Endothelial cell of umbilical vein (primary cell): ENCODE data around the gene FAM204A. TPM values are rescaled to one million over a fixed set of nuclear protein-coding genes. Genes with fewer than 3 reads are reported as not detected.

Source experiments
- BruUV-seq: library from RNA; stranded (reverse); fragments of 400-500 nt; replicated peaks from 2 replicates; lab custom pipeline; 2021; lab: Mats Ljungman, UMichigan
- CTCF ChIA-PET: fragments of 300-600, 350-600 bp; sonication (Branson Sonifier 250); formaldehyde crosslinking; loops from one replicate; lab custom pipeline; 2021; ENCODE audit warnings: antibody characterized with exemption, inconsistent platforms; lab: Charles Lee
- POLR2A ChIA-PET: fragments of 300-600, 350-600 bp; sonication (Branson Sonifier 250); formaldehyde crosslinking; loops from one replicate; lab custom pipeline; 2021; ENCODE audit warnings: antibody characterized with exemption, inconsistent platforms; lab: Charles Lee
- DNase-seq: peaks from one replicate; pipeline ENCODE4 v3.0.0-alpha.2; 2011; ENCODE audit warnings: low read depth, low spot score
- FAIRE-seq: peaks from 2 replicates; lab custom pipeline; 2011; peaks lifted over from hg19 to GRCh38; lab: Jason Lieb, UNC
- H2AFZ ChIP-seq: 2 replicates; pipeline ENCODE4 v1.6.0; 2012; ENCODE audit warnings: low read depth, low read length, control low read depth, inconsistent platforms
- H3K27ac ChIP-seq: 2 replicates; pipeline ENCODE4 v1.5.1; 2011; ENCODE audit warnings: low read depth, mild to moderate bottlenecking, control low read depth, low read length, moderate library complexity; ENCODE audit not compliant: insufficient read depth
- H3K27me3 ChIP-seq, 2 experiments: 2 replicates each; pipeline versions ENCODE4 v1.6.0 to v1.6.1; 2011; ENCODE audit warnings: low read length in 2 of 2, mixed read lengths in 1 of 2; ENCODE audit not compliant: control insufficient read depth in 2 of 2, insufficient read depth in 2 of 2
- H3K36me3 ChIP-seq, 2 experiments: 2 replicates in 1 of 2; 3 replicates in 1 of 2; pipeline ENCODE4 v1.5.1; 2011; ENCODE audit warnings: low read length in 2 of 2, mild to moderate bottlenecking in 1 of 2, moderate library complexity in 1 of 2; ENCODE audit not compliant: control insufficient read depth in 2 of 2, insufficient read depth in 2 of 2; ENCODE audit errors: extremely low read depth in 1 of 2
- H3K4me1 ChIP-seq: 3 replicates; pipeline ENCODE4 v1.5.1; 2011; ENCODE audit warnings: mild to moderate bottlenecking, low read length; ENCODE audit not compliant: control insufficient read depth, insufficient read depth; ENCODE audit errors: extremely low read depth
- H3K4me2 ChIP-seq: 2 replicates; pipeline ENCODE4 v1.6.1; 2011; ENCODE audit warnings: low read length, control low read depth, mixed read lengths; ENCODE audit not compliant: insufficient read depth
- H3K4me3 ChIP-seq, 3 experiments: fragments of 200-600 bp in 1 of 3; sonication (generic), shearing (Covaris generic) in 1 of 3; replicated peaks in 1 of 3; 2 replicates each; pipeline ENCODE4 v1.5.1; 2011 to 2016; ENCODE audit warnings: control low read depth in 3 of 3, low read length in 3 of 3, mild to moderate bottlenecking in 2 of 3, inconsistent platforms in 1 of 3, low read depth in 1 of 3, moderate library complexity in 1 of 3; ENCODE audit not compliant: insufficient read depth in 1 of 3
- H3K79me2 ChIP-seq: 2 replicates; pipeline ENCODE4 v1.6.0; 2012; ENCODE audit warnings: low read length, inconsistent platforms; ENCODE audit not compliant: control insufficient read depth, insufficient read depth
- H3K9ac ChIP-seq: replicated peaks from 2 replicates; pipeline ENCODE3; 2011; ENCODE audit warnings: low read length, control low read depth; ENCODE audit not compliant: insufficient read depth; ENCODE audit errors: extremely low read depth
- H3K9me1 ChIP-seq: replicated peaks from 3 replicates; pipeline ENCODE4 v1.6.0; 2011; ENCODE audit warnings: mild to moderate bottlenecking, low read length; ENCODE audit not compliant: control insufficient read depth, insufficient read depth; ENCODE audit errors: extremely low read depth
- H3K9me3 ChIP-seq: replicated peaks from 2 replicates; pipeline ENCODE4 v1.5.1; 2012; ENCODE audit warnings: low read length, inconsistent platforms; ENCODE audit not compliant: control insufficient read depth, insufficient read depth
- H4K20me1 ChIP-seq: replicated peaks from 2 replicates; pipeline ENCODE3; 2011; ENCODE audit warnings: mild to moderate bottlenecking, low read length; ENCODE audit not compliant: control insufficient read depth, insufficient read depth; ENCODE audit errors: extremely low read depth
- EZH2 ChIP-seq: IDR thresholded peaks from 2 replicates; pipeline ENCODE4 v1.6.1; 2012; ENCODE audit warnings: borderline replicate concordance, low read depth, mild to moderate bottlenecking, moderate library complexity, low read length, inconsistent platforms; ENCODE audit not compliant: severe bottlenecking
- FOS ChIP-seq: IDR thresholded peaks from 2 replicates; pipeline ENCODE4 v1.6.1; 2011; ENCODE audit warnings: mild to moderate bottlenecking, low read length, moderate library complexity, borderline replicate concordance; ENCODE audit not compliant: insufficient read depth
- GATA2 ChIP-seq: IDR thresholded peaks from 2 replicates; pipeline ENCODE4 v1.7.0; 2011; ENCODE audit warnings: low read depth, mild to moderate bottlenecking, moderate library complexity, mixed read lengths, low read length; ENCODE audit not compliant: insufficient read length, insufficient read depth
- JUN ChIP-seq: IDR thresholded peaks from 2 replicates; pipeline ENCODE4 v1.6.1; 2011; ENCODE audit warnings: borderline replicate concordance, low read depth; ENCODE audit not compliant: insufficient read length, insufficient read depth
- MYC ChIP-seq: IDR thresholded peaks from one replicate; pipeline ENCODE4 v1.6.1; 2011; ENCODE audit warnings: mild to moderate bottlenecking, low read depth, low read length
- POLR2A ChIP-seq: IDR thresholded peaks from 2 replicates; pipeline ENCODE4 v1.6.1; 2012; ENCODE audit warnings: low read depth, mild to moderate bottlenecking, control low read depth, low read length
- POLR2AphosphoS5 ChIP-seq: IDR thresholded peaks from 2 replicates; pipeline ENCODE4 v1.6.1; 2012; ENCODE audit warnings: low read depth, mild to moderate bottlenecking, control low read depth, low read length, moderate library complexity; ENCODE audit not compliant: insufficient read depth
- dilution Hi-C: fragments of 300-500 bp; cut with MboI; formaldehyde crosslinking; loops from one replicate; pipeline ENCODE4 v1.15.0; 2019; ENCODE audit warnings: low sequenced_read_pairs; ENCODE audit not compliant: extremely low pct_ligation_motif_present
- intact Hi-C: fragments of 100-400 bp; cut with micrococcal nuclease; formaldehyde crosslinking; loops from one replicate; pipeline ENCODE4 v1.10.0; 2022
- polyA plus RNA-seq, 4 experiments: library from polyadenylated mRNA; depleted of rRNA in 3 of 4; stranded (reverse) in 3 of 4; unstranded in 1 of 4; fragments of >200 nt; gene quantifications; 2 replicates each; pipeline versions ENCODE4 v1.2.1 to v1.2.3, GENCODE V29; 2011 to 2012; ENCODE audit warnings: missing spikeins in 1 of 4
- total RNA-seq: library from RNA; stranded (reverse); gene quantifications from 2 replicates; pipeline ENCODE4 v1.2.3, GENCODE V29; 2021
- TF ChIP-seq, protein P1 (sequence below), 2 donors: IDR thresholded peaks; 1 replicate in 1 of 2; 2 replicates in 1 of 2; pipeline ENCODE4 v1.5.1; 2011; ENCODE audit warnings: low read length in 2 of 2, mild to moderate bottlenecking in 2 of 2, moderate library complexity in 2 of 2, control low read depth in 1 of 2, inconsistent platforms in 1 of 2, low read depth in 1 of 2; ENCODE audit not compliant: insufficient read depth in 1 of 2; ENCODE audit errors: extremely low read depth in 1 of 2
- TF ChIP-seq, protein P2 (sequence below): IDR thresholded peaks from 2 replicates; pipeline ENCODE4 v1.6.1; 2011; ENCODE audit not compliant: insufficient read depth, insufficient read length

The FAM204A gene
- total and polyA plus RNA-seq, 2 donors (not counting 3 experiments of a cell fraction or from before 2014, with no cell fraction given), result 11.1 to 73.7 TPM

DNA sequence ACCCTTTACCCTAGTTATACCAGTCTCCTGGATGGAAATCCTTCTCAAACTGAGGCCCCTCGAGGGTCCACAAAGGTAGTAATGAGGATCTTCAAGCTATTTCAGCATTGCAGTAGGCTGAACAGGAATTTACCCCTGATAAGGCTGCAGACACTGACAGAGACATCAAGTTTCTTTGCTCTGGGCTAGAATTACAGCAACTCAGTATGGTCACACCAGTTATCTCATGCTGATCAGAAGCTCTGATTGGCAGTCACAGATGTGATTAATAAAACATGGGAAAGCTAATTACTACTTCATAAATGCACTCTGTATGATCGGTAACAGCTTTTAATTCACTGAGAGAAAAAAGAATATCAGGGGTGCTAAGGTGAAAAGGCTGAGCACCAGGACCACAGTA, 30.6 kb downstream of the FAM204A start:
- no peak overlapping the region for H3K9ac ChIP-seq
- POLR2A ChIA-PET, result no interaction called here

More for the DNA sequence above, 30.6 kb downstream of the FAM204A start:
- intact Hi-C loops (no loop called here), dilution Hi-C loops (no loop called here)
- H3K27ac ChIP-seq, result peak overlapping the region; percentile 32
- H3K27me3 ChIP-seq, result no peaks in the 10 kb centered on the region
- DNase-seq (no peak), FAIRE-seq (no peak)
- H4K20me1 ChIP-seq, result no peaks in the 10 kb centered on the region
- BruUV-seq, result no TSS peak
- no peak overlapping the region for H3K4me2 ChIP-seq
- peaks cover 10% of the 10 kb centered on the region for H3K4me1 ChIP-seq
- H3K9me3 ChIP-seq, result no peaks in the 10 kb centered on the region
- H3K4me3 ChIP-seq, result no peak overlapping the region
- CTCF ChIA-PET, result no interaction called here
- no peak for TF ChIP-seq MYC
- no peak for TF ChIP-seq POLR2A
- TF ChIP-seq, protein P1, sequence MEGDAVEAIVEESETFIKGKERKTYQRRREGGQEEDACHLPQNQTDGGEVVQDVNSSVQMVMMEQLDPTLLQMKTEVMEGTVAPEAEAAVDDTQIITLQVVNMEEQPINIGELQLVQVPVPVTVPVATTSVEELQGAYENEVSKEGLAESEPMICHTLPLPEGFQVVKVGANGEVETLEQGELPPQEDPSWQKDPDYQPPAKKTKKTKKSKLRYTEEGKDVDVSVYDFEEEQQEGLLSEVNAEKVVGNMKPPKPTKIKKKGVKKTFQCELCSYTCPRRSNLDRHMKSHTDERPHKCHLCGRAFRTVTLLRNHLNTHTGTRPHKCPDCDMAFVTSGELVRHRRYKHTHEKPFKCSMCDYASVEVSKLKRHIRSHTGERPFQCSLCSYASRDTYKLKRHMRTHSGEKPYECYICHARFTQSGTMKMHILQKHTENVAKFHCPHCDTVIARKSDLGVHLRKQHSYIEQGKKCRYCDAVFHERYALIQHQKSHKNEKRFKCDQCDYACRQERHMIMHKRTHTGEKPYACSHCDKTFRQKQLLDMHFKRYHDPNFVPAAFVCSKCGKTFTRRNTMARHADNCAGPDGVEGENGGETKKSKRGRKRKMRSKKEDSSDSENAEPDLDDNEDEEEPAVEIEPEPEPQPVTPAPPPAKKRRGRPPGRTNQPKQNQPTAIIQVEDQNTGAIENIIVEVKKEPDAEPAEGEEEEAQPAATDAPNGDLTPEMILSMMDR (IDR thresholded peaks at IDR 0.05; ENCODE audit: extremely low read depth in 1 of 2, insufficient read depth in 1 of 2, low read depth in 1 of 2, low read length in 2 of 2), result no peak
- no peak for TF ChIP-seq GATA2
- no peak for TF ChIP-seq FOS
- TF ChIP-seq, protein P2, sequence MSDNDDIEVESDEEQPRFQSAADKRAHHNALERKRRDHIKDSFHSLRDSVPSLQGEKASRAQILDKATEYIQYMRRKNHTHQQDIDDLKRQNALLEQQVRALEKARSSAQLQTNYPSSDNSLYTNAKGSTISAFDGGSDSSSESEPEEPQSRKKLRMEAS, result no peak
- TF ChIP-seq JUN, result no peak
- TF ChIP-seq POLR2AphosphoS5, result no peak
- no peak for TF ChIP-seq EZH2
- no peaks in the 10 kb centered on the region for H3K9me1 ChIP-seq
- no peak overlapping the region for H2AFZ ChIP-seq
- H3K79me2 ChIP-seq, result no peaks in the 10 kb centered on the region
- peaks cover 8 to 11% of the 10 kb centered on the region in 2 experiments for H3K36me3 ChIP-seq
